ENCODE measurements around the gene SLC28A1. TPM values are rescaled to one million over a fixed set of nuclear protein-coding genes. Genes with fewer than 3 reads are reported as not detected.

Gene SLC28A1
- total RNA-seq, 4 donors from 2014 or later, result not detected

DNA sequence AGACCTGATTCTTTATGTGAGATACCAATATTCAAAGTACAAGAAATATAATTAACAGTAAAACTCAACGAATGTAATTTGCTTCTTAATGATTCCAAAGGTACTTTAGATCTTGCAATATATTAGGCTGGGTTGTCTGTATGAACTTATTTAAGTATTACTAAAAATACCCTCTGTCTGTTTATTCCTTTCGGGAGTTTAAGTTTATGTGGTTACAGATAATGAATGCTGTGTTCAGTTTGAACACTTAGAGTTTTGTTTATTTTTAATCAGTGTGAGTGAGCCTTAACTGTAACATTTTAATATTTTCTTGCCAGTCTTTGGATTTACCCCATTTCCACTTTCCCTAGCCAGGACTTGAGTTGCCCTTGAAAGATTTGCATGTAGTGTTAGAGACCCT lies 100.7 kb downstream of the SLC28A1 start:
- TF ChIP-seq, protein P1, sequence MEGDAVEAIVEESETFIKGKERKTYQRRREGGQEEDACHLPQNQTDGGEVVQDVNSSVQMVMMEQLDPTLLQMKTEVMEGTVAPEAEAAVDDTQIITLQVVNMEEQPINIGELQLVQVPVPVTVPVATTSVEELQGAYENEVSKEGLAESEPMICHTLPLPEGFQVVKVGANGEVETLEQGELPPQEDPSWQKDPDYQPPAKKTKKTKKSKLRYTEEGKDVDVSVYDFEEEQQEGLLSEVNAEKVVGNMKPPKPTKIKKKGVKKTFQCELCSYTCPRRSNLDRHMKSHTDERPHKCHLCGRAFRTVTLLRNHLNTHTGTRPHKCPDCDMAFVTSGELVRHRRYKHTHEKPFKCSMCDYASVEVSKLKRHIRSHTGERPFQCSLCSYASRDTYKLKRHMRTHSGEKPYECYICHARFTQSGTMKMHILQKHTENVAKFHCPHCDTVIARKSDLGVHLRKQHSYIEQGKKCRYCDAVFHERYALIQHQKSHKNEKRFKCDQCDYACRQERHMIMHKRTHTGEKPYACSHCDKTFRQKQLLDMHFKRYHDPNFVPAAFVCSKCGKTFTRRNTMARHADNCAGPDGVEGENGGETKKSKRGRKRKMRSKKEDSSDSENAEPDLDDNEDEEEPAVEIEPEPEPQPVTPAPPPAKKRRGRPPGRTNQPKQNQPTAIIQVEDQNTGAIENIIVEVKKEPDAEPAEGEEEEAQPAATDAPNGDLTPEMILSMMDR (IDR thresholded peaks at IDR 0.05; ENCODE audit: low read depth), result no peak

DNA sequence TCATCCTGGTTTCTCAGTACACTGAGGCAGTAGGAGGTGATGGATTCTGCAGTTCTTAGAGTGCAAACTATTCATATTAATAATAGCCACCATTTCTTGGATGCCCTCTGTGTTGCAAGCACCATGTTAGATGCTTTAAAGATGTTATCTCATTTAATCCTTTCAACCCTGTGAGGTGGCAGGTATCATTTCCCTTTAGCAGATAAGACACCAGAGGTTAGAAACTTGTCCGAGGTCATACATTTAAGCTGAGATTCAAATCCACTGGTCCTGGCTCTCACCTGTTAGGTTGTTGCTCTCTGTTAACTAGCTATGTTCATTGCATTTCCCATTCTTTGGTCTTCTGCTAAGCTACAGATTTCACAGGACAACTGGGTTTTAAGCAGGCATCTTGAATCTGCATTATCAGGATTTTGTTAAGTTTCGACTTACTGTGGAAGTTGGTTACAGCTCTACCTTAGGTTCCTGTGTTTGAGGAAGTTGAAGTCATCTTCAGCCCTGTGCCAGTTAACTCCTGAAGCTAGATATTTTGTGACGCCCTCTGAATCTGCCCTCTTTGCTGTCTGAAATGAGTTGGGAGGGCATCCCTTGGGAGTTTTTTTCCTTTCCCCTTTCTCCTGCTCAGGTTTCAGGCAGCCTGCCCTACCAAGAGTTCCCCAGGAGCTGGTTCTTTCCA lies 103.6 kb downstream of the SLC28A1 start:
- TF ChIP-seq, protein P1 (IDR thresholded peaks at IDR 0.05; ENCODE audit: low read depth), result no peak

DNA sequence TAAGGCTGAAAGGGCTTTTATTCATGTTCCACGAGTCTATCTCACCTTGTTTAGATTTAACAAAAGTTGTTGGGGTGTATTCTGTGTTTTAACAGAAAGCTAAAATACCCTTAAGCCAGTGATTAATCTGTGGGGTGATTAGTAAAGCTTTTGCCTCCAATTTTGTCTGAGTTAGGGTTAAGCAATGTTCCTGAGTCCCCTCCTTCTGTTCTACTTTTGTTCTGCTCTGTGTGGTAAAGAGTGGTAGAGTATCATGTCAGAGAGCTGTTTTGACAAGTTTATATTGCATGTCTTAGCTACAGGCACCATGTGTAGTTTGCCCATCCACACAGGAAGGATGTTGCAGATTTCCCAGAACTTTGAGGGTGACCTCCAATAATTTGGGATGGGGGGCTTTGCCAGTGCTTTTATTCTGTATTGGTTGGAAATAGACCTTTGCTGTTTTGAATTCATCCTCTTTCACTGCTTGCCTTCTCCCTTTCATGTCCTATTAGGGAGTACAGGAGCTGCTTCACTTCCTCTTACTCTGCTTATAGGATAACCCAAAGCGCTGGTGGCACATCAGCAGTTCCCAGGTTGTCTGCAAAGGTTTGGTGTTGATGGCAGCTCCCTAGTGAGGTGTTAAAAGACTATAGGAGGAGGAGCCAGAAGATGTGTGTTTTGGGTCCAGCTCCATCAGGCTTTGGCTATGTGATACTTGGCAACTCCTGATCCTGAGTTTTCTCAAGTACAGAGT lies 104.6 kb downstream of the SLC28A1 start:
- TF ChIP-seq, protein P1 (IDR thresholded peaks at IDR 0.05; ENCODE audit: low read depth), result no peak

DNA sequence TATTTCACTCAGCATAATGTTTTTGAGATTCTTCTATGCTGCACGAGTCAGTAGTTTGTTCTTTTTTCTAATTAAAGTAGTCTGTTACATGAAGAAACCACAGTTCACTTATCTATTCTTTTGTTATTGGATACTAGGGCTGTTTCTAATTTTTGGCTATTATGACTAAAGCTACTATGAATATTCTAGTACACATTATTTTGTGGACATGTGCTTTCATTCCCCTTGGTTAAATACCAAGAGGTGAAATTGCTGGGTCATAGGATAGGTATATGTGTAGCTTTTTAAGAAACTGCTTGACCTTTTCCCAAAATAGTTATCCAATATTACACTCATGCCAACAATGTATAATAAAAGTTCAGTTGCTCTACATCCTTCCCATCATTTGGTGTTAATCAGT lies 106.0 kb downstream of the SLC28A1 start:
- TF ChIP-seq, protein P1 (IDR thresholded peaks at IDR 0.05; ENCODE audit: low read depth), result no peak

DNA sequence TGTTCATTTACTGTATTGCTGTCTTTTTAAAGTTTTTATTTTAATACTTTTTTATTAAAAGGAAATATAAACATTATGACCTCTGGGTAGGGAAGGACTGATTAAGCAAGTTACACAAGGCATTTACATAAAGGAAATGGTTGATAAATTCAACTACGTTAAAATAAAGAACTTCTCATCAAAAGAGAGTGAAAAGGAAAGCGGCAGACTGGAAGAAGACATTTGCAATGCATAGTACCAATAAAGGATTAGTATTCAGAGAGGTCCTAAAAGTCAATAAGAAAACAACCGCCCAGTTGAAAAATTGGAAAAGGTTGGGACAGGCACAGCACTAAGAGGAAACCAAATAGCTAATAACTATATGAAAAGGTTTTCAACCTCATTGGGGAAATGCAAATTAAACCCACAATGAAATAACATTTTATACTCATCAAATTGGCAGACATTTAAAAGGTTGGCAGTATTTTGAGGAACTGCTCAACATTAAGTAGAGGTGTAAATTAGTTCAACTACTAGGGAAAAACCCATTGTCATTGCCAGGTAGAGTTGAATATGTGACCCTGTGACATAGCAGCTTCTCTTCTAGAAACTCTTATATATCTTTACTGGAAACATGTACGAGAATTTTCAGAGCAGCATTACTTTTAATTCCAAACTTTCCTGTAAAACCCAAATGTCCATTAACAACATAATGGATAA lies 106.7 kb downstream of the SLC28A1 start:
- TF ChIP-seq, protein P1 (IDR thresholded peaks at IDR 0.05; ENCODE audit: low read depth), result no peak

DNA sequence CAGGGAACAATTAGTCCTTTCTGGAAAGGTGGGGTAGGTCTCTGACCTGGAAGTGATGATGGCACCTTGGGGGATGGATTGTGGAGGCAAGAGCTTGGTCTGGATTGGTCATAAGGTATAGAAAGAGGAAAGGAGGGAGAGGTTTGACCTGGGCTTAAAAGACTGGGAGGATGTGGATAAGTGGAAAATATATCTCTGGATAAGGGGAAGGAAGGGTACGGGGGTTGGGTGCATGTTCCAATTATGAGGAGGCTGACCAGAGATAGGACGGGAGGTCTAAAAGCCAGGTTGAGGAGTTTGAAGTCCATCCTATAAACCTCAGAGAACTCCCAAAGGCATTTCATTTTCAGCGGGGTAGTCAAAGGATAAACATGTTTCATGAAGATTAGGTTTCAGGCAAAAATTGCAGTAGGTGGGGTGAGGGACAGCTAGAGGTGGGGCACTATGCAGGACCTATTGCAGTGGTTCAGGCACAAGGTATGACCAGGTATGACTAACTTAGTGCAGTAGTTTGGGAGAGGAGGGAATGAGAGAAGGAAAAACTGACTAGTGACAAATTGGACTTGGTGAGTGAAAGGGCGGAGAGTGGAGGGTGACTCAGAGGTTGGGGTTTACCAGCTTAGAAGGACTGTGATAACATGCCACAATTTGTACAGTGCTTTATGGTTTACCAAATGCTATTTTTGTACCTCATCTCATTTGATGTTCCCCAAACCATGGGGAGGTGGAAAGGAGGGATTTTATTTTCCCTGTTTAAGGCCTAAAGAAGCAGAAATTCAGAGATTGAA lies 107.9 kb downstream of the SLC28A1 start:
- TF ChIP-seq, protein P1 (IDR thresholded peaks at IDR 0.05; ENCODE audit: low read depth), result no peak

Small RNA genes lying within 50 kb of the gene (small RNA-seq; reads per million reads assigned to genes)
- gene RF00402 (not detected), gene RNU6-339P (not detected), gene RNU6-796P (not detected)

Other genes with a start within 250 kb of the SLC28A1 start
- gene WDR73, start 230.4 kb upstream of the SLC28A1 start, total RNA-seq, result 10 to 100 TPM in 3 of 4 donors, 1 to 10 TPM in 1; 9.5 to 19.8 (median 15.8) TPM
- gene NMB, start 226.5 kb upstream of the SLC28A1 start, total RNA-seq, result 10 to 100 TPM; 28.6 to 72.3 (median 43.0) TPM
- gene SEC11A, start 168.5 kb upstream of the SLC28A1 start, total RNA-seq, result 100 to 1,000 TPM; 185 to 250 (median 214) TPM
- gene ZNF592, start 136.1 kb upstream of the SLC28A1 start, total RNA-seq, result 10 to 100 TPM; 19.2 to 35.2 (median 20.4) TPM
- gene ALPK3, start 67.3 kb upstream of the SLC28A1 start, total RNA-seq, result 10 to 100 TPM in 2 of 4 donors, 1 to 10 TPM in 2; 3.3 to 70.3 (median 8.1) TPM
- gene PDE8A, start 97.2 kb downstream of the SLC28A1 start, total RNA-seq, result 100 to 1,000 TPM in 2 of 4 donors, 10 to 100 TPM in 2; 55.3 to 129 (median 99.3) TPM